ENCODE measurements around the gene OPRM1. TPM values are rescaled to one million over a fixed set of nuclear protein-coding genes. Genes with fewer than 3 reads are reported as not detected.

Gene OPRM1
- polyA plus RNA-seq, 1 donor (not counting 4 experiments of a cell fraction or from before 2014, with no cell fraction given) = not detected

GRCh38 chr6:154125421-154125820 is 86.4 kb downstream of the OPRM1 start:
- no peaks in the 10 kb centered on the region for H3K79me2 ChIP-seq (ENCODE audit: control insufficient read depth, insufficient read depth, low read length)
- H3K4me3 ChIP-seq (ENCODE audit: control insufficient read depth in 2 of 3, extremely low read depth in 1 of 3, insufficient read depth in 2 of 3, low read depth in 1 of 3, low read length in 3 of 3) = no peak overlapping the region
- TF ChIP-seq EZH2 (IDR thresholded peaks at IDR 0.05; ENCODE audit: low read length) = no peak
- H2AFZ ChIP-seq (ENCODE audit: control insufficient read depth, low read length) = no peak overlapping the region
- no peak overlapping the region for H3K4me2 ChIP-seq (ENCODE audit: control insufficient read depth, extremely low read depth, insufficient read depth, low read depth, low read length)
- H3K4me1 ChIP-seq (ENCODE audit: control insufficient read depth, extremely low read depth, insufficient read depth, low read length) = no peaks in the 10 kb centered on the region
- no peaks in the 10 kb centered on the region for H3K36me3 ChIP-seq (ENCODE audit: control insufficient read depth in 2 of 2, extremely low read depth in 1 of 2, insufficient read depth in 2 of 2, low read length in 2 of 2)
- no peaks in the 10 kb centered on the region for H3K9me1 ChIP-seq (ENCODE audit: control insufficient read depth, extremely low read depth, insufficient read depth, low read length)
- dilution Hi-C loops (cut with MboI; ENCODE audit: extremely low pct_ligation_motif_present, low sequenced_read_pairs) = no loop called here
- DNase-seq (ENCODE audit: low read depth, low spot score) (no peak), FAIRE-seq (no peak)
- H4K20me1 ChIP-seq (ENCODE audit: control insufficient read depth, extremely low read depth, insufficient read depth, low read length) = no peaks in the 10 kb centered on the region
- H3K27ac ChIP-seq (ENCODE audit: control insufficient read depth, insufficient read depth, low read length) = no peak overlapping the region
- H3K9ac ChIP-seq (ENCODE audit: control insufficient read depth, extremely low read depth, insufficient read depth, low read length) = no peak overlapping the region
- no peaks in the 10 kb centered on the region for H3K9me3 ChIP-seq (ENCODE audit: control insufficient read depth, low read depth, low read length)
- H3K27me3 ChIP-seq (ENCODE audit: control insufficient read depth, extremely low read depth, insufficient read depth, low read length) = no peaks in the 10 kb centered on the region

GRCh38 chr6:154127657-154128056 is 88.6 kb downstream of the OPRM1 start:
- no peaks in the 10 kb centered on the region for H3K27me3 ChIP-seq (ENCODE audit: control insufficient read depth, extremely low read depth, insufficient read depth, low read length)
- dilution Hi-C loops (cut with MboI; ENCODE audit: extremely low pct_ligation_motif_present, low sequenced_read_pairs) = no loop called here
- no peak overlapping the region for H2AFZ ChIP-seq (ENCODE audit: control insufficient read depth, low read length)
- no peak overlapping the region for H3K4me2 ChIP-seq (ENCODE audit: control insufficient read depth, extremely low read depth, insufficient read depth, low read depth, low read length)
- no peaks in the 10 kb centered on the region for H3K79me2 ChIP-seq (ENCODE audit: control insufficient read depth, insufficient read depth, low read length)
- FAIRE-seq (no peak), DNase-seq (ENCODE audit: low read depth, low spot score) (no peak)
- H3K4me1 ChIP-seq (ENCODE audit: control insufficient read depth, extremely low read depth, insufficient read depth, low read length) = no peaks in the 10 kb centered on the region
- H3K36me3 ChIP-seq (ENCODE audit: control insufficient read depth in 2 of 2, extremely low read depth in 1 of 2, insufficient read depth in 2 of 2, low read length in 2 of 2) = no peaks in the 10 kb centered on the region
- H3K27ac ChIP-seq (ENCODE audit: control insufficient read depth, insufficient read depth, low read length) = no peak overlapping the region
- no peaks in the 10 kb centered on the region for H3K9me3 ChIP-seq (ENCODE audit: control insufficient read depth, low read depth, low read length)
- TF ChIP-seq EZH2 (IDR thresholded peaks at IDR 0.05; ENCODE audit: low read length) (no peak), CTCF (optimal IDR thresholded peaks at IDR 0.05 in 1 of 3, IDR thresholded peaks at IDR 0.05 in 1 of 3, conservative IDR thresholded peaks at IDR 0.05 in 1 of 3; ENCODE audit: extremely low read depth in 1 of 3, insufficient read depth in 2 of 3, low read length in 3 of 3) (no peak)
- no peaks in the 10 kb centered on the region for H4K20me1 ChIP-seq (ENCODE audit: control insufficient read depth, extremely low read depth, insufficient read depth, low read length)
- no peak overlapping the region for H3K4me3 ChIP-seq (ENCODE audit: control insufficient read depth in 2 of 3, extremely low read depth in 1 of 3, insufficient read depth in 2 of 3, low read depth in 1 of 3, low read length in 3 of 3)
- no peaks in the 10 kb centered on the region for H3K9me1 ChIP-seq (ENCODE audit: control insufficient read depth, extremely low read depth, insufficient read depth, low read length)
- H3K9ac ChIP-seq (ENCODE audit: control insufficient read depth, extremely low read depth, insufficient read depth, low read length) = no peak overlapping the region

GRCh38 chr6:154134471-154135147 is 95.6 kb downstream of the OPRM1 start:
- Histone ChIP-seq H3K27ac (ENCODE audit: control insufficient read depth, insufficient read depth, low read length) (no peak overlapping the region), H4K20me1 (ENCODE audit: control insufficient read depth, extremely low read depth, insufficient read depth, low read length) (no peaks in the 10 kb centered on the region), H2AFZ (ENCODE audit: control insufficient read depth, low read length) (no peak overlapping the region), H3K4me2 (ENCODE audit: control insufficient read depth, extremely low read depth, insufficient read depth, low read depth, low read length) (no peak overlapping the region), H3K4me3 (ENCODE audit: control insufficient read depth in 2 of 3, extremely low read depth in 1 of 3, insufficient read depth in 2 of 3, low read depth in 1 of 3, low read length in 3 of 3) (no peak overlapping the region), H3K36me3 (ENCODE audit: control insufficient read depth in 2 of 2, extremely low read depth in 1 of 2, insufficient read depth in 2 of 2, low read length in 2 of 2) (no peaks in the 10 kb centered on the region), H3K27me3 (ENCODE audit: control insufficient read depth, extremely low read depth, insufficient read depth, low read length) (no peaks in the 10 kb centered on the region), H3K4me1 (ENCODE audit: control insufficient read depth, extremely low read depth, insufficient read depth, low read length) (no peaks in the 10 kb centered on the region), H3K9me1 (ENCODE audit: control insufficient read depth, extremely low read depth, insufficient read depth, low read length) (no peaks in the 10 kb centered on the region), H3K9me3 (ENCODE audit: control insufficient read depth, low read depth, low read length) (no peaks in the 10 kb centered on the region), H3K9ac (ENCODE audit: control insufficient read depth, extremely low read depth, insufficient read depth, low read length) (no peak overlapping the region), H3K79me2 (ENCODE audit: control insufficient read depth, insufficient read depth, low read length) (no peaks in the 10 kb centered on the region)
- DNase-seq (ENCODE audit: low read depth, low spot score) (no peak), FAIRE-seq (no peak)
- dilution Hi-C loops (cut with MboI; ENCODE audit: extremely low pct_ligation_motif_present, low sequenced_read_pairs) = no loop called here
- TF ChIP-seq CTCF (optimal IDR thresholded peaks at IDR 0.05 in 1 of 3, IDR thresholded peaks at IDR 0.05 in 1 of 3, conservative IDR thresholded peaks at IDR 0.05 in 1 of 3; ENCODE audit: extremely low read depth in 1 of 3, insufficient read depth in 2 of 3, low read length in 3 of 3) (no peak), EZH2 (IDR thresholded peaks at IDR 0.05; ENCODE audit: low read length) (no peak)
